Epithelial cell of prostate (primary cell): ENCODE measurements around the gene DYNC1H1.
"Not testable (repeated sequence)": the region's sequence is repeated elsewhere in the genome, so short reads cannot be mapped to it uniquely, and the experiment has no call there.

Experiments
- DNase-seq: peaks from one replicate; pipeline ENCODE4 v3.0.0-alpha.2; 2011; ENCODE audit warnings: low read depth, low spot score
- H3K27ac ChIP-seq: fragments of 450-650 bp; 2 replicates; pipeline ENCODE4 v1.5.1; 2017; ENCODE audit warnings: mild to moderate bottlenecking

DYNC1H1 gene

DNA sequence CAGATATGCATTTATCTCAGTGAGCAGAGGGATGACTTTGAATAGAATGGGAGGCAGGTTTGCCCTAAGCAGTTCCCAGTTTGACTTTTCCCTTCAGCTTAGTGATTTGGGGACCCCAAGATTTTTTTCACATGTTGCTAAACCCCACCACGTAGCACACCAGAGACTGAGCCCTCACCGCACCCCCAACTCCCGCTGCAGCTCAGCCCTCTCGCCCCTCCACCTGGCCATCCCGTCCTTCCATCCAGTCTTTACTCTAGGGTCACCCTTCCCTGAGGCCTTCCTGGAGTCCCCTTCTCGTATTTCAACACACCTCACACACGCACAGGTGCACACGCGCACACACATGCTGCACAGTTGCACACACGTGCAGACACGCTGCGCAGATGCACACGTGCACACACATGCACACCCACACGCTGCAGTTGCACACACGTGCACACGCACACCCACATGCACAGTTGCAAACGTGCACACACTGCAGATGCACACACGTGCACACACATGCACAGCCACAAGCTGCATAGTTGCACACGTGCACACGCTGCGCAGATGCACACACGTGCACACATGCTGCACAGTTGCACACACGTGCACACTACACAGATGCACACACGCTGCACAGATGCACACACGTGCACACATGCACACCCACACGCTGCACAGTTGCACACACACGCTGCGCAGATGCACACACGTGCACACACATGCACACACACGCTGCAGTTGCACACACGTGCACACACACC, 92.5 kb downstream of the DYNC1H1 start:
- H3K27ac ChIP-seq, result no peak overlapping the region
- no peak for DNase-seq

DNA sequence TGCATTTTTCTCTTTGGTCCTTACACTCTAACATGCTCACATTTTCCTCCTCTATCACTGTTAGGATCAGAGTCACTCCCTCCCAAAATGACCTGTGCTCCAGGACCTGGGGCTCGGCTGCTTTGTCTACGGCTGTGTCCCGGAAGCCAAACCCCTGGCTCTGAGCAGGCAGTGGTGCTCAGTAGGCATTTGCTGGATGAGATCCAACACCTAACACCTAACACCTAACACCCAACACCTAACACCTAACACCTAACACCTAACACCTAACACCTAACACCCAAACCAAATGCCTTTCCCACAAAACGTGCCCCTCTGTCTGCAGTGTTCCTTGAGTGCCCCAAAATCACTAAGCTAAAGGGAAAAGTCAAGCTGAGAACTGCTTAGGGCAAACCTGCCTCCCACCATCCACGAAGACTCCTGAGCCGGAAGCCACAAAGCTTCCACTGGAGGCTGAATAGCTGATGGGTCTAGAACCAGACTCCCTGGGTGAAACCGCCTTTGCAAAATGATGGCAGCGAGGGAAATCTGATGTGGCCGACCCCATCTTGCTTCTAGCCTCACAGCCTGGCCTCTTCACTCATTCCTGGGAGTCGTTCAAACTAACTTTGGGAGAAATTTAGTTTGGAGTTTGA, 93.2 kb downstream of the DYNC1H1 start:
- no peak for DNase-seq
- H3K27ac ChIP-seq, result no peak overlapping the region

DNA sequence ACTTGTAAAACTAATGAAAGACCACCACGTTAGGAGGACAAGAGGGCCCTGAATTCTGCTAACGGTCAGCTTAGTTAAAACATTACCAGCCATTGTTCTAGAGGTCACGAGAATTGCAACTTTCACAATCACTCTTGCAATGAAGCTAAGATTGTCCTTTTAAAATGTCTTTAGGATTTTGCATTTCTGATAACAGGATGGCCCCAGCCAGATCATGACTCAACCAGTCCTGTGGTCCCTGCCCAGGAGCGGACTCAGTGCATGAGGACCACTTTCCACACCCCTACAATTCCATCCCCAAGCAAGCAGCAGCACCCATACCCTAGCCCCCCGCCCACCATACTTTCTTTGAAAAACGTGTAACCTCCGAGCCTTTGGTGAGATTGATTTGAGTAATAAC, 93.8 kb downstream of the DYNC1H1 start:
- no peak for DNase-seq
- H3K27ac ChIP-seq, result no peak overlapping the region

DNA sequence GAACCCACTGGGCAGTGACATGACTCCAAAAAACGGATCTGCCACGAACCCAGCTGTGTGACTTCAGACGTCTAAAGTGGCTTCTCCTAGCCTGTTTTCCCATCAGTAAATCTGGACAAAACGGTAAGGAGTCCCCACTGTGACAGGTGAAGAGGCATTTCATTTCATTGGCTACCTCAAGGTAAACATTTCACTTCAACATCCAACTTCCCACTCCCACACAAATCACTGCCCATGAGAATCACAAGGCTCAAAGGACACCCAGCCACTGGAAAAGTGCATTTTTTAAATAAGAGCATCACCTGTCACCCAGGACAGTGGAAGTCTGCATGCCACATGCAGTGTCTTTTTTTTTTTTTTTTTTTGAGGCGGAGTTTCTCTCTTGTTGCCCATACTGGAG, 94.6 kb downstream of the DYNC1H1 start:
- H3K27ac ChIP-seq, result no peak overlapping the region
- no peak for DNase-seq

DNA sequence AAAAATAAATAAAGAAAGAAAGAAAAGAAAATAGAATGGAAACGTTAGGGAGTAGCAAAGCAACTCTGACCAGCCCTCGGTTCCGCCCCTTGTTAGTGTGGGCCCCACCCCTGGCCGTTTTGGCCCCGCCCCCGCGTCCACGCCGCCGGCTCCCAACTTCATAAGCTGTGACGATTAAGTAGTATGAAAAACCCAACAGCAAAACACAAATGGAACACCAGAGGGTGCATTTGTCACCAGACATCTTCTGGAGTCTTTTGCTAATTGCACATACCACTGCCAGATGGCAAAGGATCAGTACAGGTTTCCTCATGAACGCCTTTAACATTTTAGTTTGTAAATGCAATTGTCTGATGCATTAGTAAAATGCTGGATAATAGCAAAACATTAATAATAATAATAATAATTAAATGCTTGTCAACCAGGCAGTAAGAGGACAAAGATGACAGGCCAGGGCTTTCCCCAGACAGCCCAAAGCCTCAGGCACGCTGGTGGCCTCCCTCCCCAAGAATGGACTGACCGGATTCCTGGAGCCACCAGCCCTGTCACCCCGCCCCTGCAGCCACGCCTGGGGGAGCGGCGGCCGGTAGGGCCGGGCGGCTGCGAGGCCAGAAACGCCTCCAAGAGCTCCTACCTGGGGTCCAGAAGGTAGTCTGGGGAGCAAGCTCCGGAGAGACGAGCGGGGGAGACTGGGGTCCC, 98.9 kb downstream of the DYNC1H1 start:
- no peak for DNase-seq
- H3K27ac ChIP-seq, result peak overlapping the region; percentile 20

DNA sequence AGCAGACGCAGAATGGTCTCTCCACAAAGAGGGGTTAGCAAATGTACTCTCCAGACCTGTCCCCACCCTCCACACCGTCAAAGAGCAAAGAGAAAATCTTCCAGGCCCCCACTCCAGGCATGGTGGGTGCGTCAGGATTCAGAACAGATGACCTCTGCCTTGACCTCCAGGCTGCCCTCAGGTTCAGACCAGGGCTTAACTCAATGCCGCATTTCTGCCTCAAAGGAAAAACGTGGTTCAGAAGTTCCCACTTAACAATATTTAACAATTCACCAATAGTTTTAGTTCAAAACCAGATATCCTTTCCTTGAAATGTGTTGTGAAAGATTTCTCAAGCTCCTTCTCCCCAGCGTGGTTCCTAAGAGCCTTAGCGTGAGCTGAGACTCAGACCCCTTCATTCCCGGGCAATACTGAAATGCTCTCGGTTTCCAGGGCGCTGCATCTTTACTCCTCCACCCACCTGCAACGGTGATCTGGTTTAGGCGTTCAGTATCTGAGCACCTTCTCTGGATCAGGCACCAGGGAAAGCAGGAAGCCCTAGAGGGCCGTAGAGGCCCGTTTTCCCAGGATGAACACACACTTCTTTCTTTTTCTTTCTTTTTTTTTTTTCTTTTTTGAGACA, 99.5 kb downstream of the DYNC1H1 start:
- H3K27ac ChIP-seq, result peak overlapping the region; percentile 20
- DNase-seq, result no peak

DNA sequence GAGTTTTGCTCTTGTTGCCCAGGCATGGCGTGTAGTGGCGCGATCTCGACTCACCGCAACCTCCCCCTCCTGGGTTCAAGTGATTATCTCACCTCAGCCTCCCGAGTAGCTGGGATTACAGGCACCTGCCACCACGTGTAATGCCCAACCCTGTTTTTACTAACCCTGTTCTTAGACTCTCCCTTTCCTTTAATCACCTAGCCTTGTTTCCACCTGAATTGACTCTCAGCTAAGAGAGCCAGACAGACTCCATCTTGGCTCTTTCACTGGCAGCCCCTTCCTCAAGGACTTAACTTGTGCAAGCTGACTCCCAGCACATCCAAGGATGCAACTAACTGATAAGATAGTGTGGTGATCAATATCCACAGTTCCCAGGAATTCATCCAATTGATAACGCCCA, 100.2 kb downstream of the DYNC1H1 start:
- not testable (repeated sequence) for DNase-seq, H3K27ac ChIP-seq

DNA sequence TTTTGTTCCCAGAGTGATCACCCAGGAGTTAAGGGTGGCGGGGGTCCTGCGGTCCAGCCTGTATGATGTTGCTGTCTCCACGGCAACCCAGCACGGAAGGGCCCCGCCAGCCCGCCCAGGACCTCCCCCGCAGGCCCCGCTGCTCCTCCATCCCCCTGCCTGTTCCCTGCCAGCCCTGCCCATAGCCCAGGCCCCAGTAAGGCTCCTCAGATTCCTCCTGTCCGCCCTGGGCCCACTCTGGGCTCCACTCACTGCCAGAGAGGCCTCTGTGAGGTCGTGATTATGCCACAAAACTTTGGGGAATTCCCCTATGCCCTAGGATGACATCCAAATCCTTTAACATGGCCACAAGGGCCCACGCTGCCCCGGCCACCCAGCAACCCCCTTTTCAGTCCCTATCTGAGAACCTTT, 101.7 kb downstream of the DYNC1H1 start:
- H3K27ac ChIP-seq, result no peak overlapping the region
- no peak for DNase-seq

DNA sequence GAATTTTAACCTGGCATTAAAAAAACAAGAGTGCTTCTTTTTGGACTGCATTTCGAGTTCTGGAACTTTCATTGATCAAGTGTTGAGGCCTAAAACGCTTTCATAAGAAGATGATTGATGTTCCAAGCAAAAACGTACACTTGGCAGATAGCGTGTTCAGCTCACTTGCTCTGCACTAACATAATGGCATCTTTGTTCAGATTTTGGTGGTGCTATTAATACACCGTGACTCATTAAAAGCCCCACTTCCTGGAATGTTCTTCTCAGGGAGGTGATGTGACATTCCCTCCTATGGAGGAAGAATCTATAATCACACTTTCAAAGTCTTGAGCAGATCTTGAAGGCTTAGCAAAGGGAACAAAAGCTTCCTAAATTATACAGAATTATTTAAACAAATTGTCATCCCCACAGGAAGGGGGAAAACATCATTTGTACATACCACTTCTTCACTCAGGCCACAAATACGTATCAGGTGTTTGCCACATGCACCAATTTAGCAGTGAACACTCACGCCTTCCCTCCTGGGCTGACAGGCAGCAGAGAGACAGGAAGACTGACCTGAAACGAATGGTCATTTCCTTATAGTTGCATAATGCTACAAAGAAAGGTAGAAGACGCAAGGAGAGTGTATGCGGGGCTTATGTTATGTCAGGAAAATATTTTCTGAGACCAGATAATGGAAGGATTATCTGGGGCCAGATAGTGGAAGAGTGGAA, 107.1 kb downstream of the DYNC1H1 start:
- DNase-seq, result no peak
- peak overlapping the region; percentile 88 for H3K27ac ChIP-seq

DNA sequence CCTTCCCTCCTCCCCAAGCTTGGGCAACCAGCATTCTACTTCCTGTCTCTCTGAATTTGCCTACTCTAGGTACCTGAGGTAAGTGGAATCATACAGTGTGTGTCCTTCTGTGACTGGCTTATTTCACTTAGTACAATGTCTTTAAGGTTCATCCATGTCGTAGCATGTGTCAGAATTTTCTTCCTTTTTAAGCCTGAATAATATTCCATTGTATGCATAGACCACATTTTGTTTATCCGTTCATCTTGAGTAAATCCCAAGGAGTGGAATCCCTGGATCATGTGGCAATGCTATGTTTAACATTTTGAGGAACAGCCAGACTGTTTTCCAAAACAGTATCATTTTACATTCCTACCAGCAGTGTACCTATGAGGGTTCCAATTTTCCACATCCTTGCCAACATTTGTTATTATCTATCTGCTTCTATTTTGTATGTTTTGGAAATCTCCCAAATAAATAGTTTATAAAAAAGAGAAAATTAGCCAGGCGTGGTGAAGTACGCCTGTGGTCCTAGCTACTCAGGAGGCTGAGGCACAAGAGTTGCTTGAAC, 110.1 kb downstream of the DYNC1H1 start:
- DNase-seq, result no peak

DNA sequence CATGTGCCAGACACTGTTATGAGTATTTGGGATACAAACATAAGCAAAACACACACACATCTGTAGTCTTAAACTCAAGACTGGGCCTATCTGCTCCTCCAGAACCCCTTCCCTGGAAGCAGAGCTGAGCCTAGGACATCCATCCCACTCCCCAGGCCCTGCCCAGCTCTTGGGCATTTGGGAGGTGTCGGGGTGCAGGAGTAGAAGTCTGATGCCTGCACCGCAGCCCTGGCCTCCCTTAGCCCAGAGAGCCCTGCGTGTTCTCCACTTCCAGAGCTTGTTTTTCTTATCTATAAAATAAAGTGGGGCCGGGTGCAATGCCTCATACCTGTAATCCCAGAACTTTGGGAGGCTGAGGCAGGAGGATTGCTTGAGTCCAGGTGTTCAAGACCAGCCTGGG, 110.8 kb downstream of the DYNC1H1 start:
- H3K27ac ChIP-seq, result no peak overlapping the region
- DNase-seq, result no peak

More for the DNA sequence above, 110.1 kb downstream of the DYNC1H1 start:
- H3K27ac ChIP-seq, result peak overlapping the region; percentile 7

DNA sequence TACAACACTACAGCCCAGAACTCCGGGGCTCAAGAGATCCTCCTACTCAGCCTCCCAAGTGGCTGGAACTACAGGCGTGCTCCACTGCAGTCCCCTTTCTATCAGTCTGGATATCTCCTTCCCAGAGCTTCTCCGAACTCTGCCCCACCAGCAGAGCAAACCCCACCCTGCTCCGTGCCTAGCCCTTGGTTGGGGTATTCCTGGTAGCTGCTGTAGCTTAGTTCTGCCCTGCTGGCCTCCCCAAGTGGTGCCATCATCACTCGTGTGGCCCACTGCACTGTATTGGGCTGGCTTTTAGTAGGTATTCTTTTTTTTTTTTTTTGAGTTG, 113.0 kb downstream of the DYNC1H1 start:
- no peak for DNase-seq
- H3K27ac ChIP-seq, result no peak overlapping the region

DNA sequence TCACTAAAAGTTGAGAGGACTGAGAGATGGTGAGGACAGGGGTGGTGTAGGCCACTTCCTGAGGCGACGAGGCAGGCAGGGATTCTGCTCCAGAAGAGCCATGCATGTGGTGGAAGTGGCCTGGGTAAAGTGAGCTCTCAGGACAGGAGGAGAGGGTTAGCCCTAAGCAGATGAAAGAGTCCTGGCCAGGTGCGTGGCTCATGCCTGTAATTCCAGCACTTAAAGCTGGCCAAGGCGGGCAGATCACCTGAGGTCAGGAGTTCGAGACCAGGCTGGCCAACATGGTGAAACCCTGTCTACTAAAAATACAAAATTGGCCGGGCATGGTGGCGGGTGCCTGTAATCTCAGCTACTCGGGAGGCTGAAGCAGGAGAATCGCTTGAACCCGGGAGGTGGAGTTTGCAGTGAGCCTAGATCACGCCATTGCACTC, 114.0 kb downstream of the DYNC1H1 start:
- not testable (repeated sequence) for DNase-seq, H3K27ac ChIP-seq

DNA sequence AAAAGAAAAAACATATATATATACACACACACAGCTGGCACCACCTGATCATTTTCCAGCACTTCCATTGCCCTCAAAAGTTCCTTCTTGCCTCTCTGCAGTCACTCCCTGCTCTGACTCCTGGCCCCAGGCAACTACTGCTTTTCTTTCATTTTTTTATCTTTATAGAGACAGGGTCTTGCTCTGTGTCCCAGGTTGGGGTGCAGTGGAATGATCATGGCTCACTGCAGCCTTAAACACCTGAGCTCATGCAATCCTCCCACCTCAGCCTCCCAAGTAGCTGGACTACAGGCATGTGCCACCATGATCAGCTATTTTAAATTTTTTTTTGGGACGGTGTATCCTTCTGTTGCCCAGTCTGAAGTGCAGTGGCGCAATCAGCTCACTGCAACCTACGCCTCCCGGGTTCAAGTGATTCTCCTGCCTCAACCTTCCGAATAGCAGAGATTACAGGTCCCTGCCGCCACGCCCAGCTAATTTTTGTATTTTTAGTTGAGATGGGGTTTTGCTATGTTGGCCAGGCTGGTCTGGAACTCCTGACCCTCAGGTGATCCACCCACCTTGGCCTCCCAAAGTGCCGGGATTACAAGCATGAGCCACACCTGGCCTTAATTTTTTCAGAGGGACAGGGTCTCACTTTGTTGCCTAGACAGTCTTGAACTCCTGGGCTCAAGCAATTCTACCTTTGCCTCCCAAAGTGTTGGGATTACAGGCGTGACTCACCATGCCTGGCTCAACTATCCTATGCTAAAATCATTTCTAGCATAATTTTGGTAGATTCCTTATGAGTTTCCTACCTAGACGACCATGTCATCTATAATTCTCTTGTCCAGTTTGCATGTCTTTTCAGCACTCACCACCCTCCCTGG, 114.7 kb downstream of the DYNC1H1 start:
- no peak overlapping the region for H3K27ac ChIP-seq
- no peak for DNase-seq

DNA sequence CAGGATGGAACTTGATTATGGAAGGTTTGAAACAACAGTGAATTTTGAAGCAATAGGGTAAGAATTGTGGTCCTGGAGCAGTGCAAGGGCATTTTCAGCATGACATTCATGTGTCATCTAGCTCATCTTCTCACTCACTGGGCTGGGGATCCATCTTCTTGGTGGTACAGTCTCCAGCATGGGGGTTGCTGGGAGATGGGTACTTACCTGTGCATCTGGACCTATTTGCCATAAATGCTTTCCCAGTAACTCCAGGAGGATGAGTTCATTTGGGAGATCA, 115.3 kb downstream of the DYNC1H1 start:
- no peak overlapping the region for H3K27ac ChIP-seq
- DNase-seq, result no peak

DNA sequence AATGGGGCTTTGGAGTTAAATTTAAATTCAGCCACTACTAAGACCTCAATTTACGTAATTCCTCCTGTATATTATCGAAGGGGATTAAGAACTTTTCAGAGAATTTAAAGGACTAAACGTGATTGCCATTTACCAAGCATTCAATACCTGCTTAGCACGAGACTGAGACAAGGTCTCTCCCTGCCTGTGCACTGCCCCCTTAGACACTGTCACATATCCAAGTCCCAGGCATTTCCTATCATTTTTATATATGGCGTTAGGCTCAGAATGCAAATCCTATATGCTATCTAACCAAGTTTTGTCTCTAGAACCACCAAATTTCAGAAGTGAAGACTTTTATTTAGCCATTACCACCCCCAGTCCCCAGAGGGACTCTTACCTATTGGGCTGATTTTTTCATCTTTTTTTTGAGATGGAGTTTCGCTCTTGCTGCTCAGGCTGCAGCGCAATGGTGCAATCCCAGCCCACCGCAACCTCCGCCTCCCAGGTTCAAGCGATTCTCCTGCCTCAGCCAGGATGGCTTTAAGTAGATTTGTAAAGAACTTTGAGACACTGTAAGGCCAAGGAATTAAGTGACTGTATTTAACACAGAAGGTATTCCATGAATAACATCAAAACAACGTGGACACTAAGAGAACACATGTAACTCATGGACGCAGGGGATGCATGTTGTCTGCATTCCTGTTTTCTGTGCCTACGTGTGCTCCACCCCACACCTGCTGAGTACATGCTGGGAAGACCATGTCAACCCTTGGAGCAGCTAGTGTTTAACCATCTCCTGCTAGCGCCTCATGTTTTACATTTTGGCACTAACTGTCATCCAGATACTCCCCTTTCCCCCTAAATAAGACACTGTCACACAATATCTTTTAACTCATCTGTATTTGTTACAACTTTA, 116.1 kb downstream of the DYNC1H1 start:
- H3K27ac ChIP-seq, result no peak overlapping the region
- DNase-seq, result no peak

DNA sequence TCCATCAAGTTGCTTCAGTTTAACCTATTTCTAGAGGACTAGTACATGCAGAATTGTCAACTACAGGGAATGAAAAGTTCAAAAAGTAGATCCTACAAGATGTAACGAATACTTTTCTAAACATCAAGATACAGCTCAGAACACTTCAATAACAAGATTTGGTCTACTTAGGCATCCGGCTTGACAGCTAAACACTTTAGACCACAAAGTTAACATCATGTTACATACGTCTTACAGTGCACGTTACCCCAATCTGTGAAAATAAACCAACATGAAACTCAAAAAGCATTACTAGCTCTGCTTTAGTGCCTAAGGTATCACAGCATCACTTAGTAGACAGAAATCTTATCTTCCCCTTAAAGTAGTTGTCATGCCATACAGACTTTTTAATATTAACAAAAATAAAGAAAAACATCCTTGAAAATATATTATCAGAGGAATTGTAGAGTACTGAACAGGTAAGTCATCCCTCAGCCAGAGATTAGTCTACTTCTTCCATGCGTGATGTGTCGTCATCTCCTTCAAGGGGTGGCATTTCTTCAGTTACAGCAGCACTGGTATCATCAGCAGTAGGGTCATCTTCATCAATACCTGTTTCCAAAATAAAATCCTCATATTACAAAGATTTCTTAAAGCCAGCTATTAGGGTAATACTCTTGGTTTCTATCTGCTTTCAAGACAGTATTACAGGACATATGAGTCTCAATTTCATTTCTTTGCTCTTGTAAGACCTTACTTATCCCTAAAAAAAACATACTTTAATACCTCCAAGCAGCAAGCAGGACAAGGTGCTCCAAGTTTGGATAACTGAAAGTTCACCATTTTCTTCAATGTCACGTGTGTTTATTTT, 117.1 kb downstream of the DYNC1H1 start:
- no peak overlapping the region for H3K27ac ChIP-seq
- no peak for DNase-seq

DNA sequence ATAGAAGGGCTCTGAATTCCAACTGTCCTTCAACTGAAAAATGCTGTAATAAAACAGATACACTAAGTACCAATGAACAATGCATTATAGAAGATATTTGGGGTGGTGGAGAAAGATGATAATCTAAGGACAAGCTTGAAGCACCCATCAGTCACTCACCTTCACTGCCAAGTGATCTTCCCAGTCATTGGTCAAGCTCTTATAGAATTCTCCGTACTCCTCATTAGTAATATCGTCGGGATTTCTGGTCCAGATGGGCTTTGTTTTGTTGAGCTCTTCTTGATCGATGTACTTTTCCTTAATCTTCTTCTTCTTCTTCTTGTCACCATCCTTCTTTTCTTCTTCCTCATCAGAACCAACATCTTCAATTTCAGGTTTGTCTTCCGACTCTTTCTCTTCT, 120.1 kb downstream of the DYNC1H1 start:
- DNase-seq, result not testable (repeated sequence)
- H3K27ac ChIP-seq, result peak overlapping the region; percentile 11
